Neural progenitor cell (in vitro differentiated cells): ENCODE data around the gene CD28.

Experiments used
- CTCF ChIP-seq: fragments of 200-600 bp; sonication (generic); IDR thresholded peaks from 2 replicates; pipeline ENCODE4 v1.5.1; 2017; ENCODE audit warnings: antibody characterized with exemption, mild to moderate bottlenecking
- EZH2 ChIP-seq: fragments of 200-600 bp; sonication (generic); IDR thresholded peaks from 2 replicates; pipeline ENCODE4 v1.6.1; 2017; ENCODE audit warnings: antibody characterized with exemption, mild to moderate bottlenecking, moderate library complexity
- EZH2phosphoT487 ChIP-seq: fragments of 200-600 bp; sonication (generic); IDR thresholded peaks from 2 replicates; pipeline ENCODE4 v1.6.1; 2017; ENCODE audit warnings: antibody characterized with exemption

GRCh38 chr2:203694191-203694590, 12.2 kb upstream of the CD28 start:
- TF ChIP-seq CTCF (no peak), EZH2 (no peak), EZH2phosphoT487 (no peak)
